GM21528 (cell line): ENCODE measurements around the gene ZHX3.

ENCODE experiments used
- ATAC-seq: cut with Tn5 transposase; IDR thresholded peaks from one replicate; pipeline ENCODE4 v1.9.1; 2021; ENCODE audit warnings: mild to moderate bottlenecking, moderate library complexity; ENCODE audit not compliant: unreplicated experiment, low FRiP score

Gene ZHX3

GRCh38 chr20:41165001-41165882, 152.3 kb downstream of the ZHX3 start:
- ATAC-seq, result no peak

- ATAC-seq, result no peak
These were observed 153.7 kb downstream of the ZHX3 start for GRCh38 chr20:41163821-41164220.

DNA sequence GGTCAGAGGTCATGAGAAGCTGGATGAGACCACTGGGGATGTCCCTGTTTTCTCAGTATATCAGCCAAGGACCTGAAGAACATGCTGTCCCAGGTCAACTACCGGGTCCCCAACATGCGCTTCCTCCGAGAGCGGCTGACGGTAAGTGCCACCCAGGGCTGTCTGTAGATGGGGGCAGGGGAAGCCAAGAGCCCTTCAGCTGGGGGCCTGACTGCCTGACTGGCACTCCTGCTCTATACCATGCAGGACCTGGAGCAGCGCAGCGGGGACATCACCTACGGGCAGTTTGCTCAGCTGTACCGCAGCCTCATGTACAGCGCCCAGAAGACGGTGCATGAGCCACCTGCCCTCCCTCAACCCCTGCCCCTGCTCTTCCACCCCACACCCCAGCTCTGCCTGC, 155.1 kb downstream of the ZHX3 start:
- ATAC-seq, result no peak

- ATAC-seq, result no peak
These were observed 155.6 kb downstream of the ZHX3 start for GRCh38 chr20:41161886-41162285.

DNA sequence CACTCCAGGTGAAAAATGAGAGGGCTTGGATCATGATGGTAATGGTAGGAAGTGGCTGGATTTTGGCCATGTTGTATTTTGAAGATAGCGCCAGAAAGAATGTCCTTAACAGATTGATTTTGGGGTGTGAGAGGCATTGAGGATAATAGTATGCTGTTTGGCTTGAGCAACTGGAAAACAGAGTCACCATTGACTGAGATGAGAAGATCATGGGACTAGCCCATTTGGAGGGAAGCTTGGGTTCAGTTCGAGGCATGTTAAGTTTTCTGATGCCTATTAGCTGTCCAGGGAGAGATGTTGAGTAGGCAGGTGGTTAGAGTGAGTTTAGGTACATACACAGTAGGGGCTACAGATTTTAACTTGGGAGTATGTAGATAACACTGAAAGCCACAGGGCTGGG, 156.8 kb downstream of the ZHX3 start:
- ATAC-seq, result no peak

DNA sequence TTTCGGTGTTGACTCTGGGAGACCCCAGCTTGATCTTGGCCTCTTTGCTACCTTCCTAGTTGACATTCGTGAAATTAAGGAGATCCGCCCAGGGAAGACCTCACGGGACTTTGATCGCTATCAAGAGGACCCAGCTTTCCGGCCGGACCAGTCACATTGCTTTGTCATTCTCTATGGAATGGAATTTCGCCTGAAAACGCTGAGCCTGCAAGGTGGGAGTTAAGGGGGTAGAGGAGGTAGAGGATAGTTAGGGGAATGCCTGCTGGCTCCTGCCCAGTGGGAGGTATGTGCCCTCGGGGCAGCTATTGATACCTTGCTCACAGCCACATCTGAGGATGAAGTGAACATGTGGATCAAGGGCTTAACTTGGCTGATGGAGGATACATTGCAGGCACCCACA, 158.0 kb downstream of the ZHX3 start:
- no peak for ATAC-seq

DNA sequence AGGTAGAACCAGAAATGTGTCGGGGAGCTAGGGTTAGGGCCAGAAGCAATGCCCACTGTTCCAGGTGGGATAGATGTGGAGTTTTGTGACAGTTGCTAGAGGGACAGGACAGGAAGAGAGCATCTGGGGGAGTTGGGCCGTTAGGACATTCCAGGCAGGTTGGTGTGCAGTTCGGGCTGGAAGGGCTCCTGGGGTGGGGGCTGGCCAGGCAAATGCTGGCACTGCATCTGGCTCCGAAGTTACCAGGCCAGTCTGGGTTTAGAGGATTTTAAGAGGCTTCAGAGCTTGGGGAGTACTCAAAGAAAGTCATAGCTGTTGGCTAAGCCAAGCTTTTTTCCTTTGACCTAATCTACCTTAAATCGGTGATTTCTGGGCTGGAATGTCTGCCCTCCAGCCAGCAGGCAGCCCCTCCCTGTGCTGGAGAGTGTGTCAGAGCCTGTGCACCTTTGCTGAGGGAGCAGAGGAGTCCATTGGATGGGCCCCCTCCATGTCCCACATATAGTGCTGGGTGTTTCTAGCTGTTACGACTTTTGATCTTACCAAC, 159.4 kb downstream of the ZHX3 start:
- ATAC-seq, result no peak

DNA sequence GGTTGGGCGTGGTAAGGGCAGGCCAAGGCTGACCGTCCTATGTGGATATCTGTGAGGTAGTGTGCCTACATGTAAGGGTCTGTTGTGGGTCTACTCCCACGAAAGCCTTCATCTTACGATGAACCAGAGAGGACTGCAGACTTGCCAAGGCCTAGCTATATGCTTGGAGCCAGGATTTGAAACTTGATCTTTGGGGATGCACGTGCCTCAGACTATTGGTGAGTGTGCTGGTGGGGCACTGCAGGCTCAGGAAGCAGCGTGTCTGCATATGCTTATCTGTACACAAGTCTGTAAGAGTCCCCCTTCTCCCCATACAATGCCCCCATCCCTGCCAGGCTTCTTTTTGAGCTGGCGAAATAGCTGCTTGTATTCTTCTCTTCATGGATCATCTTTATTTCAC, 162.3 kb downstream of the ZHX3 start:
- no peak for ATAC-seq

GRCh38 chr20:41154436-41155176, 162.9 kb downstream of the ZHX3 start:
- ATAC-seq, result no peak

DNA sequence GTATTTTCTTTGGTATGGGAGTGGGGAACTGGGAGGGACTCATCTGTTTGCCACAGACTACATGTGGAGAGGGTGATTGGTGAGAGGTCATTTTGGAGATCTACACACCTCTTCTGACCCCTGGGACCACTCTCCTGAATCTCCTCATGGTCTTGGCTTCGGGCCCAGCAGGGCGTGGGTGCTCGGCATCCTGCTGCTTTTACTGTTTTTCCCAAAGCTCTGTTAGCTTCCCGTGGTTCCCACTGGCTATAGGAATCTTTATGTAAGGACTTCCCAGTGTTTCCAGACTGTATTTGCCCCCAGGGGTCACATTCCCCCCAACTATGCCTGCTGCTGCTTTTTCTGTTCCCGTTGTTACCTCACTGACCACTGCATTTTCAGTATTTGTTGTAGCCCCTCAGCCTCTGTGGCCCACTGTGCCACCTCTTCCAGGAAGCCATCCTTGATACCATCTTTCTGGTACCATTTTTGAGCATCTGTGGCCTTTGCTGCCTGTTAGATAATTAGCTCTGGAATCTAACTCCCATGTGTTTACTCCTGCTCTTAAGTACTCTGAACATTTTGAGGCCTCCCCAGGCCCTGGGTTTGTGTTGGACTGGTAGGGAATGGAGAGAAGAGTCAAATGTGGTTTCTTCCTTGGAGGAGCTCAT, 165.3 kb downstream of the ZHX3 start:
- ATAC-seq, result no peak

DNA sequence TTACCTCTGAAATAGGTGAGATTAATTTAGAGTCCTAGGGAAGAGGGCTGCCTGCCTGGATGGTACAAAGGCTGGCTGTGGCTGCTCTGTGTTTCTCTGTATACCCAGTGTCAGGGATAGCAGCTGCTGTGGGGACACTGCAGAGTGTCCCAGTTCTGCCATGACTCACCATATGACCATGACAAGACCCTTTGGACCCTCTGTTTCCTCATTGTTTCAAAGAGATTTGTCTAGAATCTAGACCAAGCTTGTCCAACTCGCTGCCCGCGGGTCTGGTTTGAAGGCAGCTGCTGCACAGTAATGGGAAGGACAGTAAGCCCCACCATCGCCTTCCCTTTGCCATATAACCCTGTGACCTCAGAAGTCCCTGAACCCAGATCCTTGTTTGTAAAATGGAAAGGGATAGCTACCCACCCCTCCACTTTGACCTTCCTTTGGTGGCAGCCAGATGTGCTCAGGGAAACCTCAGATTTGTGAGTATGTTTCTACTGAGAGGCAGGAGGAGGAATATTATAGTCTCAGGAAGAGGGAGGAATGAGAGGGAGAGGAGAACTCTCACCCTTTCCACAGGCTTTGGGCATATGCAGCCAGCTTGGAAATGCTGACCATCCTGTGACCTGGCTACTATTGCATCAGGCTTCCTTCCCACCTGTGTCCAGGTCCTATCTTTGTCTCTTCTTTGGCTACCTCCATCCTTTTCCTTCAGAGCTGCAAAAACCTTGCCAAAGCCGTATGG, 166.2 kb downstream of the ZHX3 start:
- no peak for ATAC-seq

DNA sequence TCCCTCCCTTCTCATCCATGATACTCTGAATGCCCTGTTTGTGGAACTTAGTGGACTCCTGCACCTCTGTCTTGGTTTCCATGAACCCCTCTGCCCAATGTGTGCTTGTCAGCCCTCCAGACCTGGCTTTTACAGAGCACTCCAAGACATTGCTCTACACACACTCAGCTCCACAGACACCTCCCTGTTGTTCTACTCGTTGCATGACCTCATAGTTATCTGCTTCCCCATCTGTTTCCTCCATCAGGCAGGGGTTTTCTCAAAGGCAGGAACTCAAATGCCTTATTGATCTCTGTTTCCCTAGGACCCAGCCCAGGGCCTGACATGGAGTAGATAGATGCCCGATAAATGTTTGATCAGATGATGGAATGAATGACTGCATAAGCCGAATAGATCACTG, 166.9 kb downstream of the ZHX3 start:
- no peak for ATAC-seq

- no peak for ATAC-seq
These were observed 168.6 kb downstream of the ZHX3 start for GRCh38 chr20:41148942-41149341.

DNA sequence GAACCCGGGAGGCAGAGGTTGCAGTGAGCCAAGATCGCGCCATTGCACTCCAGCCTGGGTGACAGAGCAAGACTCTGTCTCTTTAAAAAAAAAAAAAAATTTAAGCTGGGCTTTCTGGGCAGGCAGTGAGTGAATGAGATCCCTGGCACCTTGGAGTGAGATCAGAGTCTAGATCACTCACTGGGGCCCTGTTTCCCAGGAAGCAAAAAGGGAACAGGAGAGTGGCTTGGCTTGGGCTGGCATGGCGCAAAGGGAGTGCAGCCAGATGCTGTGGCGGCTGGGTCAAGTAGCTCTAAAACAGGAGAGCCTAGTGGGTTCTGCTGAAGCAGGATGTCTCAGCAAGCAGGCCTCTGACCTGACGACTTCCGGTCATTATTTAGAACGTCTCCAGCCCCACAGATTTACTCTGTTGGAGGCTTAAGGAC, 169.8 kb downstream of the ZHX3 start:
- ATAC-seq, result no peak

GRCh38 chr20:41145821-41146620, 171.5 kb downstream of the ZHX3 start:
- ATAC-seq, result no peak

DNA sequence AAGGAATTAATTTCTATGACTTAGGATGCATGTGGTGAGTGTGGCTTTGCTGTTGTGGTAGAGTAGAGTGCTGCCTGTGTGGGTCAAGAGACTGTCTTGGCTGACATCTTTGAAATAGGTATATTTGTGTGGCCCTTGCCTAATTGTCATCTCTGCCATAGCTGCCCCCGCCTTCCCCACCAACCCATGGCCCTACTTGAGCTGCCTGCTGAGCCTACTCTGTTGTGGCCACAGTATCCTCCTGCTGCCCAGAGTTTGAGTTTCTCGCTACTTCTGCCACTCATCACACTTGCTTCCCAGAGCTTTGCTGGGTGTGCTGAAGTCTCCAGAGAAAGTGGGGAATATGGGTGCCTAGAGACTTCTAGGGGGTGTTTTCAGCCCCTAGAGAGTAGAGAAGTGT, 172.2 kb downstream of the ZHX3 start:
- ATAC-seq, result no peak

DNA sequence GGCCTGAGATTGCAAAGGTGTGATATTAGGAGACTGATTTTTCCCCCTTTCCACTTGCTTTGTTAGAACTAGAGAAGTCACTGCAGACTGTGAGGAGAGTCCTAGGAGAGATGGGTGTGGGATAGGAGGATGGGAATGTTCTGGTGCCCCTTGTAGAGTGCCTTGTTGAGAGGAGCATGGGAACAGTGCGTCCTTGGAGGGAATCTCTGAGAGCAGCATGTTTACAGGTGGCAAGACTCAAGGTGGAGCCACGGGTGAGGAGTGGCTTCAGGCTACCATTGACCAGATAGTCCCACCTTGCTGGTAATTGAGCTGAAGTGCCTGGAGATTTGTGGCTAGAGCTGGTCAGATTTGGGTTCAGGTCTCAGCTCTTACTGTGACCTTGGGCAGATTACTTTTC, 174.2 kb downstream of the ZHX3 start:
- ATAC-seq, result no peak

GRCh38 chr20:41142919-41143318, 174.6 kb downstream of the ZHX3 start:
- no peak for ATAC-seq

DNA sequence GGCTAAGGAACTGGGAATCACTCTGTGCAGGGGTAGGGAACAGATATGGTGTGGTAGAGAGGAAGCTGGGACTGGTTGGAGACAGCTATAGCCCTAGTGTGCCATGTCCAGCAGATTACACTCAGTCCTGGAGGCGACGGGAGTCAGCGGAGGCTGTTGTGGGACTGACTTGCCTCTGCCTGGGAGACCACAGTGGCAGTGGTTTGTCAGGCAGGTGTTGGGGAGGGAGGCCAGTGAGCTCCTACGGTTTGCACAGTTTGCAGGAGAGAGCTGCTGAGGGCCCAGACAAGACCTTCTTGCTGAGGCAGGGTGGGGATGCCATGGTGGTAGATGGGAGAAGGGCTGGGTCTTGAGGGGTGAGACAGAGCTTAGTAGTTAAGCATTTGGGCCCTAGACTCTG, 175.3 kb downstream of the ZHX3 start:
- ATAC-seq, result no peak
